ENCODE data around the gene SPARC.

The SPARC gene

DNA sequence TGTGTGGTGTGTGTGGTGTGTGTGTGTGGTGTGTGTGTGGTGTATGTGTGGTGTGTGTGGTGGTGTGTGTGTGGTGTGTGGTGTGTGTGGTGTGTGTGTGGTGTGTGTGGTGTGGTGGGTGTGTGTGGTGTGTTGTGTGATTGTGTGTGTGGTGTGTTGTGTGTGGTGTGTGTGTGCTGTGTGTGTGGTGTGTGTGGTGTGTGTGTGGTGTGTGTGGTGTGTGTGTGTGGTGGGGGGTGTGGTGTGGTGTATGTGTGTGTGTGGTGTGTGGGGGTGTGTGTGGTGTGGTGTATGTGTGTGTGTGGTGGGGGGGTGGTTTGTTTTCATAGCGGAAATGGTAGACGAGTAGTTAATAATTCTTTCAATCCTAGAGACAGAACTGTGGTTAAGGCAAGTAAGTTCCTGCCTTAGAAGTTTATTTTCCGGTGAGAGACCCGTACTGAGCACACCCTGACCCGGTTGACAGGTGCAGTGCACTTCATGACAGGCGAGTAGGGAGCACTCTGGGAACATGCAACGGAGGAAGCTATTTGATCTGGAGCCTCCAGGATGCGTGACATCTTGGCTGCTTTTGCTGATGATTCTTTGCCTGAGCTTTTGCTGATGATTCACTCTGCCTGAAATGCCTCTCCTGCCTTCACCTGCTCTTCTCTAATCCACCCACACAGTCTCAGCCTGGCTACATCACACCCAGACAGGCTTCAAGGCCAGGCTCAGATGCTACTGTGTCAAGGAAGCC, 73.9 kb downstream of the SPARC start:
- no peak overlapping the region for H3K4me3 ChIP-seq (ENCODE audit: control insufficient read depth, low read depth, low read length)
- DNase-seq (ENCODE audit: low read depth), result no peak
- TF ChIP-seq, protein P1, sequence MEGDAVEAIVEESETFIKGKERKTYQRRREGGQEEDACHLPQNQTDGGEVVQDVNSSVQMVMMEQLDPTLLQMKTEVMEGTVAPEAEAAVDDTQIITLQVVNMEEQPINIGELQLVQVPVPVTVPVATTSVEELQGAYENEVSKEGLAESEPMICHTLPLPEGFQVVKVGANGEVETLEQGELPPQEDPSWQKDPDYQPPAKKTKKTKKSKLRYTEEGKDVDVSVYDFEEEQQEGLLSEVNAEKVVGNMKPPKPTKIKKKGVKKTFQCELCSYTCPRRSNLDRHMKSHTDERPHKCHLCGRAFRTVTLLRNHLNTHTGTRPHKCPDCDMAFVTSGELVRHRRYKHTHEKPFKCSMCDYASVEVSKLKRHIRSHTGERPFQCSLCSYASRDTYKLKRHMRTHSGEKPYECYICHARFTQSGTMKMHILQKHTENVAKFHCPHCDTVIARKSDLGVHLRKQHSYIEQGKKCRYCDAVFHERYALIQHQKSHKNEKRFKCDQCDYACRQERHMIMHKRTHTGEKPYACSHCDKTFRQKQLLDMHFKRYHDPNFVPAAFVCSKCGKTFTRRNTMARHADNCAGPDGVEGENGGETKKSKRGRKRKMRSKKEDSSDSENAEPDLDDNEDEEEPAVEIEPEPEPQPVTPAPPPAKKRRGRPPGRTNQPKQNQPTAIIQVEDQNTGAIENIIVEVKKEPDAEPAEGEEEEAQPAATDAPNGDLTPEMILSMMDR (conservative IDR thresholded peaks at IDR 0.05; ENCODE audit: control insufficient read depth, insufficient read depth, low read depth, low read length), result no peak

GRCh38 chr5:151611127-151611775, 75.5 kb downstream of the SPARC start:
- no peak overlapping the region for H3K4me3 ChIP-seq (ENCODE audit: control insufficient read depth, low read depth, low read length)
- DNase-seq (ENCODE audit: low read depth), result no peak

More at GRCh38 chr5:151611127-151611775, 75.5 kb downstream of the SPARC start:
- TF ChIP-seq, protein P1 (conservative IDR thresholded peaks at IDR 0.05; ENCODE audit: control insufficient read depth, insufficient read depth, low read depth, low read length), result no peak
